Peyer's patch (tissue), 4 donors: ENCODE results near the gene KLHDC8A.

Experiments used
- POLR2A ChIP-seq, 2 donors: fragments of 450-650 bp; IDR thresholded peaks; one replicate each; pipeline ENCODE4 v1.5.1; 2017; ENCODE audit warnings: antibody characterized with exemption in 2 of 2, mild to moderate bottlenecking in 2 of 2, moderate library complexity in 2 of 2
- TF ChIP-seq, protein P1 (sequence below), 6 experiments: fragments of 450-650 bp in 4 of 6; fragments of 200-600 bp in 2 of 6; sonication (generic) in 1 of 6; IDR thresholded peaks; one replicate each; pipeline ENCODE4 v1.5.1; 2017 to 2019; ENCODE audit warnings: antibody characterized with exemption in 6 of 6, mild to moderate bottlenecking in 3 of 6, moderate library complexity in 1 of 6

GRCh38 chr1:205381305-205381704, 24.6 kb upstream of the KLHDC8A start:
- TF ChIP-seq, protein P1, sequence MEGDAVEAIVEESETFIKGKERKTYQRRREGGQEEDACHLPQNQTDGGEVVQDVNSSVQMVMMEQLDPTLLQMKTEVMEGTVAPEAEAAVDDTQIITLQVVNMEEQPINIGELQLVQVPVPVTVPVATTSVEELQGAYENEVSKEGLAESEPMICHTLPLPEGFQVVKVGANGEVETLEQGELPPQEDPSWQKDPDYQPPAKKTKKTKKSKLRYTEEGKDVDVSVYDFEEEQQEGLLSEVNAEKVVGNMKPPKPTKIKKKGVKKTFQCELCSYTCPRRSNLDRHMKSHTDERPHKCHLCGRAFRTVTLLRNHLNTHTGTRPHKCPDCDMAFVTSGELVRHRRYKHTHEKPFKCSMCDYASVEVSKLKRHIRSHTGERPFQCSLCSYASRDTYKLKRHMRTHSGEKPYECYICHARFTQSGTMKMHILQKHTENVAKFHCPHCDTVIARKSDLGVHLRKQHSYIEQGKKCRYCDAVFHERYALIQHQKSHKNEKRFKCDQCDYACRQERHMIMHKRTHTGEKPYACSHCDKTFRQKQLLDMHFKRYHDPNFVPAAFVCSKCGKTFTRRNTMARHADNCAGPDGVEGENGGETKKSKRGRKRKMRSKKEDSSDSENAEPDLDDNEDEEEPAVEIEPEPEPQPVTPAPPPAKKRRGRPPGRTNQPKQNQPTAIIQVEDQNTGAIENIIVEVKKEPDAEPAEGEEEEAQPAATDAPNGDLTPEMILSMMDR (IDR thresholded peaks at IDR 0.05), result no peak
- TF ChIP-seq POLR2A (IDR thresholded peaks at IDR 0.05), result no peak
